NCI-H1436 (cell line): Measurements from ENCODE around the gene PRR23C.
"Not testable (repeated sequence)": the region's sequence is repeated elsewhere in the genome, so short reads cannot be mapped to it uniquely, and the experiment has no call there.

Source experiments
- DNase-seq: peaks from one replicate; lab custom pipeline; 2025; lab: John Stamatoyannopoulos, UW

Gene PRR23C

GRCh38 chr3:139044366-139045210 is at the start of gene PRR23C:
Gene PRR23C (minus strand): TSS chr3:139044892. CDS start chr3:139044620, 272 bp downstream.
- DNase-seq, result no peak

GRCh38 chr3:139093840-139094239 is 49.1 kb upstream of the PRR23C start:
- DNase-seq, result no peak

GRCh38 chr3:139088462-139089324 is 44.0 kb upstream of the PRR23C start:
- DNase-seq, result no peak

- DNase-seq, result no peak
Observed at GRCh38 chr3:139087621-139088020, 42.9 kb upstream of the PRR23C start.

GRCh38 chr3:139084176-139084575 is 39.5 kb upstream of the PRR23C start:
- no peak for DNase-seq

GRCh38 chr3:139074565-139075115 is 29.9 kb upstream of the PRR23C start:
- DNase-seq, result no peak

GRCh38 chr3:139062918-139063317 is 18.2 kb upstream of the PRR23C start:
- DNase-seq, result no peak

GRCh38 chr3:139052802-139053600 is 8.3 kb upstream of the PRR23C start:
- no peak for DNase-seq

- DNase-seq, result no peak
Observed at GRCh38 chr3:139043554-139044365, 932 bp downstream of the PRR23C start.

- no peak for DNase-seq
Observed at GRCh38 chr3:139037478-139037877, 7.2 kb downstream of the PRR23C start.

GRCh38 chr3:139032326-139033002 is 12.2 kb downstream of the PRR23C start:
- no peak for DNase-seq

GRCh38 chr3:139030576-139030975 is 14.1 kb downstream of the PRR23C start:
- not testable (repeated sequence) for DNase-seq

GRCh38 chr3:139024968-139025367 is 19.7 kb downstream of the PRR23C start:
- DNase-seq, result no peak

GRCh38 chr3:139020868-139021234 is 23.8 kb downstream of the PRR23C start, which contains the start of gene PRR23B:
Gene PRR23B (minus strand): TSS chr3:139020926. CDS start chr3:139020661, 265 bp downstream.
- no peak for DNase-seq

- DNase-seq, result no peak
Observed at GRCh38 chr3:139020036-139020867, 24.4 kb downstream of the PRR23C start.

GRCh38 chr3:139016430-139017048 is 28.2 kb downstream of the PRR23C start:
- DNase-seq, result no peak

GRCh38 chr3:139006051-139006716 is 38.5 kb downstream of the PRR23C start, which contains the start of gene PRR23A:
Gene PRR23A (minus strand): TSS chr3:139006268. CDS start chr3:139006268, 0 bp downstream.
- no peak for DNase-seq

- no peak for DNase-seq
Observed at GRCh38 chr3:139005356-139005993, 39.2 kb downstream of the PRR23C start.
